K562 (cell line): ENCODE results near the gene ETV2. TPM values are rescaled to one million over a fixed set of nuclear protein-coding genes. Genes with fewer than 3 reads are reported as not detected.

Experiments used
- ATAC-seq: fragments of 200-7000 bp; cut with Tn5 transposase; 3 replicates; pipeline ENCODE4 v1.9.1; 2020; ENCODE audit warnings: moderate library complexity
- BruUV-seq: library from RNA; stranded (reverse); fragments of 400-500 nt; replicated peaks from 2 replicates; lab custom pipeline; 2021; lab: Mats Ljungman, UMichigan
- CTCF ChIA-PET: fragments of 300-600 bp; formaldehyde crosslinking; extraction: SDS; loops from one replicate; lab custom pipeline; 2021; ENCODE audit warnings: low intra/inter-chr PET ratio; lab: Yijun Ruan, JAX
- POLR2A ChIA-PET: fragments of 300-600, 350-650 bp; sonication (Branson Sonifier 250); formaldehyde crosslinking; extraction: SDS; loops from one replicate; lab custom pipeline; 2021; ENCODE audit warnings: antibody characterized with exemption, inconsistent platforms; lab: Yijun Ruan, JAX
- DNase-seq, 4 experiments: peaks; one replicate each; pipeline versions ENCODE4 v3.0.0 to v3.0.0-alpha.2; 2011 to 2018; ENCODE audit warnings: low spot score in 3 of 4, mixed read lengths in 3 of 4; ENCODE audit errors: extremely low read depth in 1 of 4
- FAIRE-seq: peaks from 2 replicates; lab custom pipeline; 2011; peaks lifted over from hg19 to GRCh38; lab: Jason Lieb, UNC
- H2AFZ ChIP-seq: 2 replicates; pipeline ENCODE4 v1.6.0; 2011; ENCODE audit warnings: low read depth, low read length, control low read depth, inconsistent platforms
- H3K27ac ChIP-seq: fragments of 200-600 bp; 3 replicates; pipeline ENCODE4 v1.8.0; 2011; ENCODE audit warnings: low read depth, mild to moderate bottlenecking, control low read depth, inconsistent platforms, low read length, moderate library complexity, mixed read lengths; ENCODE audit errors: extremely low read depth
- H3K27me3 ChIP-seq, 2 experiments: fragments of 300-600 bp in 1 of 2; 2 replicates in 1 of 2; 3 replicates in 1 of 2; pipeline versions ENCODE4 v1.6.0 to v1.8.0; 2011; ENCODE audit warnings: inconsistent platforms in 2 of 2, low read length in 2 of 2, mild to moderate bottlenecking in 1 of 2, mixed read lengths in 1 of 2, moderate library complexity in 1 of 2; ENCODE audit not compliant: control insufficient read depth in 2 of 2, insufficient read depth in 2 of 2
- H3K36me3 ChIP-seq: fragments of 300-600 bp; 3 replicates; pipeline ENCODE4 v1.8.0; 2011; ENCODE audit warnings: mild to moderate bottlenecking, low read length, inconsistent platforms; ENCODE audit not compliant: control insufficient read depth, insufficient read depth
- H3K4me1 ChIP-seq, 2 experiments: fragments of 200-600 bp in 1 of 2; replicated peaks in 1 of 2; 2 replicates in 1 of 2; 3 replicates in 1 of 2; pipeline versions ENCODE4 v1.5.1 to v1.8.0; 2011; ENCODE audit warnings: inconsistent platforms in 2 of 2, low read length in 2 of 2, mild to moderate bottlenecking in 1 of 2, mixed read lengths in 1 of 2, moderate library complexity in 1 of 2; ENCODE audit not compliant: control insufficient read depth in 2 of 2, insufficient read depth in 2 of 2
- H3K4me2 ChIP-seq: 2 replicates; pipeline ENCODE4 v1.6.1; 2011; ENCODE audit warnings: low read length, control low read depth, inconsistent platforms, mixed read lengths; ENCODE audit not compliant: insufficient read depth
- H3K4me3 ChIP-seq: fragments of 200-600 bp; sonication (generic), shearing (Covaris generic); 2 replicates; pipeline ENCODE4 v1.5.1; 2016; ENCODE audit warnings: control low read depth, inconsistent platforms
- H3K79me2 ChIP-seq: fragments of 200-600 bp; 3 replicates; pipeline ENCODE4 v1.8.0; 2011; ENCODE audit warnings: low read length, inconsistent platforms; ENCODE audit not compliant: control insufficient read depth, insufficient read depth
- H3K9ac ChIP-seq, 2 experiments: 2 replicates each; pipeline versions ENCODE4 v1.6.0 to v1.6.1; 2011; ENCODE audit warnings: low read depth in 2 of 2, low read length in 2 of 2, control low read depth in 1 of 2, inconsistent platforms in 1 of 2, mild to moderate bottlenecking in 1 of 2, mixed read lengths in 1 of 2; ENCODE audit not compliant: insufficient read depth in 1 of 2
- H3K9me1 ChIP-seq: one replicate; pipeline ENCODE4 v1.6.0; 2011; ENCODE audit warnings: inconsistent platforms, mild to moderate bottlenecking, low read length, moderate library complexity; ENCODE audit not compliant: control insufficient read depth, insufficient read depth
- H3K9me3 ChIP-seq: replicated peaks from 2 replicates; pipeline ENCODE4 v1.5.1; 2011; ENCODE audit warnings: low read depth, low read length, inconsistent platforms; ENCODE audit not compliant: control insufficient read depth, insufficient read depth
- H4K20me1 ChIP-seq: replicated peaks from 2 replicates; pipeline ENCODE4 v1.6.1; 2011; ENCODE audit warnings: low read length, inconsistent platforms, mixed read lengths; ENCODE audit not compliant: control insufficient read depth, insufficient read depth
- ATF1 ChIP-seq, 2 experiments: fragments of 450-650 bp in 1 of 2; IDR thresholded peaks; 2 replicates each; pipeline ENCODE4 v1.6.1; 2016; ENCODE audit warnings: missing compliant biosample characterization in 1 of 2, missing genetic modification characterization in 1 of 2
- CHAMP1 ChIP-seq: fragments of 450-650 bp; IDR thresholded peaks from 2 replicates; pipeline ENCODE4 v1.6.1; 2016; ENCODE audit warnings: mild to moderate bottlenecking
- CREB1 ChIP-seq, 2 experiments: sonication (generic) in 1 of 2; formaldehyde crosslinking in 1 of 2; IDR thresholded peaks; 2 replicates each; pipeline versions ENCODE4 v1.6.1 to v1.8.0; 2012 to 2022; ENCODE audit warnings: inconsistent platforms in 1 of 2, mild to moderate bottlenecking in 1 of 2, missing genetic modification reagents in 1 of 2, moderate library complexity in 1 of 2
- HOXB6 ChIP-seq: fragments of 250-450 bp; sonication (Bioruptor Pico); IDR thresholded peaks from 2 replicates; pipeline ENCODE4 v1.5.1; 2022; ENCODE audit warnings: mild to moderate bottlenecking, borderline replicate concordance
- KLF1 ChIP-seq: fragments of 450-650 bp; IDR thresholded peaks from 2 replicates; pipeline ENCODE4 v1.6.1; 2016; ENCODE audit warnings: missing genetic modification characterization, missing compliant biosample characterization
- POLR2A ChIP-seq: fragments of 450-650 bp; conservative IDR thresholded peaks from 2 replicates; pipeline ENCODE4 v1.6.1; 2016
- POLR2B ChIP-seq: fragments of 450-650 bp; IDR thresholded peaks from 2 replicates; pipeline ENCODE4 v1.6.1; 2018; ENCODE audit warnings: low read depth; ENCODE audit not compliant: partially characterized antibody
- PREB ChIP-seq: sonication (generic); formaldehyde crosslinking; IDR thresholded peaks from 2 replicates; pipeline ENCODE4 v1.8.1; 2023; ENCODE audit warnings: mild to moderate bottlenecking, missing genetic modification reagents
- ZNF282 ChIP-seq: sonication (generic); formaldehyde crosslinking; IDR thresholded peaks from 2 replicates; pipeline ENCODE4 v1.8.1; 2023; ENCODE audit warnings: missing genetic modification reagents
- ZNF41 ChIP-seq: fragments of 250-450 bp; sonication (Bioruptor Pico); conservative IDR thresholded peaks from 2 replicates; pipeline ENCODE4 v1.4.0; 2020; ENCODE audit warnings: mild to moderate bottlenecking
- ZNF592 ChIP-seq: fragments of 450-650 bp; IDR thresholded peaks from 2 replicates; pipeline ENCODE4 v1.6.1; 2017; ENCODE audit warnings: antibody characterized with exemption, mild to moderate bottlenecking
- WGBS: fragments of 100-300 bp; shearing (Covaris generic); methylation state at CpG from one replicate; pipeline ENCODE4 v1.1.6; 2016; ENCODE audit warnings: low coverage, mixed read lengths; ENCODE audit not compliant: insufficient coverage; ENCODE audit errors: missing lambda C conversion rate; 5-methylcytosine and 5-hydroxymethylcytosine counted together
- in situ Hi-C: fragments of 300-500 bp; cut with MboI; formaldehyde crosslinking; loops from 4 replicates; pipeline ENCODE4 v1.15.0; 2018; ENCODE audit warnings: inconsistent platforms, mixed read lengths
- intact Hi-C: fragments of 100-400 bp; cut with micrococcal nuclease; formaldehyde crosslinking; loops from 2 replicates; pipeline ENCODE4 v1.14.2; 2022
- polyA plus RNA-seq, 8 experiments: library from polyadenylated mRNA; depleted of rRNA in 4 of 8; stranded (reverse) in 5 of 8; unstranded in 3 of 8; fragments of >200 nt; fragmentation: Nextera tagmentation in 2 of 8; fragmentation: Illumina TruSeq in 1 of 8; extraction: Ambion mirVana in 2 of 8; extraction: Trizol in 1 of 8; gene quantifications; 2 replicates each; pipeline versions ENCODE4 v1.2.1 to v1.2.3, GENCODE V29; 2011 to 2014; ENCODE audit warnings: inconsistent platforms in 1 of 8, missing spikeins in 1 of 8
- total RNA-seq, 7 experiments: library from RNA; depleted of rRNA in 6 of 7; stranded (reverse); fragments of >200 nt in 6 of 7; fragmentation: Illumina TruSeq in 2 of 7; extraction: Trizol in 2 of 7; gene quantifications; 2 replicates each; pipeline versions ENCODE4 v1.2.1 to v1.2.3, GENCODE V29; 2011 to 2021; ENCODE audit warnings: low replicate concordance in 1 of 7

ETV2 gene
- total and polyA plus RNA-seq, 9 of the 15 experiments (the other 6 are each of a cell fraction or from before 2014, with no cell fraction given) = 0.11 to 3.7 (median 0.55) TPM

- ATAC-seq (no peak), DNase-seq (no peak), FAIRE-seq (no peak)
- Histone ChIP-seq H3K9me1 (no peaks in the 10 kb centered on the region), H3K36me3 (peaks cover 39% of the 10 kb centered on the region), H3K27ac (peak overlapping the region; percentile 12; the same call in 1 of the 3 replicates), H3K9me3 (no peaks in the 10 kb centered on the region), H3K4me3 (no peak overlapping the region), H3K27me3 (no peaks in the 10 kb centered on the region), H2AFZ (no peak overlapping the region), H3K4me1 (peaks cover 21 to 42% of the 10 kb centered on the region in 2 experiments), H3K79me2 (no peaks in the 10 kb centered on the region), H3K4me2 (no peak overlapping the region), H3K9ac (peak overlapping the region in 1 of 2 experiments; percentile 55; a peak in 1 of 4 replicates), H4K20me1 (no peaks in the 10 kb centered on the region)
- WGBS = 65% methylated on average over 6 of the region's 6 CpGs
- ChIA-PET CTCF (no interaction called here), POLR2A (no interaction called here)
- intact Hi-C loops (no loop called here), in situ Hi-C loops (no loop called here)
- no TSS peak for BruUV-seq
- no peak for TF ChIP-seq CHAMP1
- TF ChIP-seq ZNF282 (CRISPR knock-in tag) = no peak
- TF ChIP-seq ZNF592 = 0 out of 2 replicates have a peak, but pooled peaks have one; percentile 24
- TF ChIP-seq POLR2B = no peak
- TF ChIP-seq POLR2A = 0 out of 2 replicates have a peak, but pooled peaks have one; percentile 15
- 0 out of 2 replicates have a peak, but pooled peaks have one; percentile 1 for TF ChIP-seq CREB1 (IDR thresholded peaks at IDR 0.05)
- TF ChIP-seq CREB1 (CRISPR knock-in tag; IDR thresholded peaks at IDR 0.05) = no peak
- TF ChIP-seq ATF1 (CRISPR knock-in tag; IDR thresholded peaks at IDR 0.05) = no peak
- TF ChIP-seq ATF1 (tag; IDR thresholded peaks at IDR 0.05) = peak; percentile 22; the same call in 1 of the 2 replicates
- no peak for TF ChIP-seq KLF1 (tag)
- TF ChIP-seq PREB = no peak
- TF ChIP-seq ZNF41 (CRISPR knock-in tag) = no peak
- no peak for TF ChIP-seq HOXB6 (CRISPR knock-in tag)
Measured at GRCh38 chr19:35639321-35639639, 2.3 kb upstream of the ETV2 start.
